Glutamatergic neuron (in vitro differentiated cells): ENCODE data around the gene METTL1. TPM values are rescaled to one million over a fixed set of nuclear protein-coding genes. Genes with fewer than 3 reads are reported as not detected.
A peak's percentile ranks its signal among the peaks of the same experiment; 100 is the strongest.

Experiments used
- DNase-seq: peaks from one replicate; pipeline ENCODE4 v3.0.0; 2022
- H3K27ac Mint-ChIP-seq: one replicate; pipeline ENCODE4 v1.8.0; 2020; ENCODE audit warnings: mild to moderate bottlenecking, mixed read lengths, inconsistent platforms; ENCODE audit not compliant: unreplicated experiment
- H3K27me3 Mint-ChIP-seq: one replicate; pipeline ENCODE4 v1.8.0; 2020; ENCODE audit warnings: mild to moderate bottlenecking, moderate library complexity, mixed read lengths, inconsistent platforms; ENCODE audit not compliant: unreplicated experiment
- H3K36me3 Mint-ChIP-seq: one replicate; pipeline ENCODE4 v1.8.0; 2020; ENCODE audit warnings: mild to moderate bottlenecking, mixed read lengths, inconsistent platforms; ENCODE audit not compliant: unreplicated experiment
- H3K4me1 Mint-ChIP-seq: one replicate; pipeline ENCODE4 v1.8.0; 2020; ENCODE audit warnings: mild to moderate bottlenecking, low read depth, mixed read lengths, inconsistent platforms; ENCODE audit not compliant: unreplicated experiment
- H3K4me3 Mint-ChIP-seq: one replicate; pipeline ENCODE4 v1.8.0; 2020; ENCODE audit warnings: mild to moderate bottlenecking, mixed read lengths, inconsistent platforms; ENCODE audit not compliant: unreplicated experiment
- H3K9me3 Mint-ChIP-seq: one replicate; pipeline ENCODE4 v1.8.0; 2020; ENCODE audit warnings: mild to moderate bottlenecking, moderate library complexity, mixed read lengths, inconsistent platforms; ENCODE audit not compliant: unreplicated experiment
- total RNA-seq: library from RNA; stranded (reverse); fragmentation: NEBNext Ultra II Directional; extraction: Animal tissue kit (Norgen Biotek cat#: 25700); gene quantifications from one replicate; pipeline ENCODE4 v1.2.1, GENCODE V29; 2021; ENCODE audit not compliant: unreplicated experiment
- TF ChIP-seq, protein P1 (sequence below): fragments of 200-600 bp; sonication (generic); IDR thresholded peaks from one replicate; pipeline ENCODE4 v1.5.0; 2021; ENCODE audit not compliant: partially characterized antibody, unreplicated experiment

METTL1 gene
- total RNA-seq, 1 donor from 2014 or later: 9.1 TPM

DNA sequence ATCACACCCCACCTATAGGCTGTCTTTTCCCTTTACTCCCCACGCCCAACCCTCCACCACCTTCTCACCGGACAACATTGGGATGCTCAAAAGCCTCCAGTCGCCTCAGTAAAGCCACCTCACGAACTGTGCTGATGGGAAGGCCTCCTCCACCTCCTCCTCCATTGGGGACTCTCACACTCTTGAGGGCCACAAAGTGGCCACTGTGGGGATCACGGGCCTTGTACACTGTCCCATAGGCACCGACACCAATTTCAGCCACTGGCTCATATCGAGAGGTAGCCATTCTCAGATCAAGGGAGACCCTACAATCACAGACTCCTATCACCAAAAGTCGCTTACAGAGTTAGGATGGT is 20.5 kb downstream of the METTL1 start:
- peaks cover 22% of the 10 kb centered on the region for H3K9me3 Mint-ChIP-seq
- TF ChIP-seq, protein P1, sequence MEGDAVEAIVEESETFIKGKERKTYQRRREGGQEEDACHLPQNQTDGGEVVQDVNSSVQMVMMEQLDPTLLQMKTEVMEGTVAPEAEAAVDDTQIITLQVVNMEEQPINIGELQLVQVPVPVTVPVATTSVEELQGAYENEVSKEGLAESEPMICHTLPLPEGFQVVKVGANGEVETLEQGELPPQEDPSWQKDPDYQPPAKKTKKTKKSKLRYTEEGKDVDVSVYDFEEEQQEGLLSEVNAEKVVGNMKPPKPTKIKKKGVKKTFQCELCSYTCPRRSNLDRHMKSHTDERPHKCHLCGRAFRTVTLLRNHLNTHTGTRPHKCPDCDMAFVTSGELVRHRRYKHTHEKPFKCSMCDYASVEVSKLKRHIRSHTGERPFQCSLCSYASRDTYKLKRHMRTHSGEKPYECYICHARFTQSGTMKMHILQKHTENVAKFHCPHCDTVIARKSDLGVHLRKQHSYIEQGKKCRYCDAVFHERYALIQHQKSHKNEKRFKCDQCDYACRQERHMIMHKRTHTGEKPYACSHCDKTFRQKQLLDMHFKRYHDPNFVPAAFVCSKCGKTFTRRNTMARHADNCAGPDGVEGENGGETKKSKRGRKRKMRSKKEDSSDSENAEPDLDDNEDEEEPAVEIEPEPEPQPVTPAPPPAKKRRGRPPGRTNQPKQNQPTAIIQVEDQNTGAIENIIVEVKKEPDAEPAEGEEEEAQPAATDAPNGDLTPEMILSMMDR: no peak
- H3K4me3 Mint-ChIP-seq: peak overlapping the region; percentile 100
- DNase-seq: no peak
- peaks cover 19% of the 10 kb centered on the region for H3K27me3 Mint-ChIP-seq
- peaks cover 24% of the 10 kb centered on the region for H3K4me1 Mint-ChIP-seq
- H3K27ac Mint-ChIP-seq: peak overlapping the region; percentile 100
- H3K36me3 Mint-ChIP-seq: peaks cover 7% of the 10 kb centered on the region

DNA sequence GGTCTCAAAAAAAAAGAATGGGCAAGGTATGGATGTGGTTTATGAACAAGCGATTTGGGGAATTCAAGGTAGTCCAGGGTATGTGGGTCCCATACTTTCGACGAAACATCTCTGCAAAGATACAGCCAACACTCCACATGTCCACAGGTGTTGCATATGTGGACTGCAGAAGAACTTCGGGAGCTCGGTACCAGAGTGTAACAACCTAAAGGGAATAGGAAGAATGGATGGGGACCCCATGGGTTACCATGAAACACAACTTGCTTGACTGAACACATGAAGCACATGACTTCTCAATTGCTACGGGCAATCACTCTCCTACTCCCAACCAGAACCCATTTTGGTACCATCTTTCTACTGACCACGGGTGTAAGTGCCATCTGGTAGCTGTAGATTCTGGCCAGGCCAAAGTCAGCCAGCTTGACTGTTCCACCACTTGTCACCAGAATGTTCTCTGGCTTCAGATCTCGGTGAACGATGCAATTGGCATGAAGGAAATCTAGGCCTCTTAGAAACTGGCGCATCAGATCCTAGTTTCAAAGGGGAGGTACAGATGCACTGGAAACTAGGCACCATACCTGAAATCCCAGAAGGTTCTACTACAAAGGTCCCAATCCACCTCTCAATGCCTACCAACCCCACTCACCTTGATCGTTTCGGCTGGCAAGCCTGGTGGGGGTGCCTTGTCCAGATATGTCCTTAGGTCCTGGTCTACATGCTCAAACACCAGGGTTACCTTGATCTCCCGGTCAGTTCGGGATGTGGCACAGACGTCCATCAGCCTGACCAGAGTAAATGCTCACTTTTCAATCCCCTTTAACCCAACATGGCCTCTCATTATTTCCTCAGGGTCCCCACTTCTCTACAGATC is 21.1 kb downstream of the METTL1 start:
- Mint-ChIP-seq H3K27ac (peak overlapping the region; percentile 100), H3K27me3 (peaks cover 24% of the 10 kb centered on the region), H3K9me3 (peaks cover 22% of the 10 kb centered on the region), H3K4me3 (peak overlapping the region; percentile 100), H3K36me3 (peaks cover 3% of the 10 kb centered on the region), H3K4me1 (peaks cover 21% of the 10 kb centered on the region)
- TF ChIP-seq, protein P1: no peak
- DNase-seq: no peak

- no peak for DNase-seq
- Mint-ChIP-seq H3K9me3 (peaks cover 28% of the 10 kb centered on the region), H3K36me3 (peaks cover 3% of the 10 kb centered on the region), H3K4me1 (peaks cover 24% of the 10 kb centered on the region), H3K27me3 (peaks cover 25% of the 10 kb centered on the region), H3K27ac (no peak overlapping the region), H3K4me3 (no peak overlapping the region)
- TF ChIP-seq, protein P1: no peak
Observed at GRCh38 chr12:57749061-57749460, 22.8 kb downstream of the METTL1 start.

GRCh38 chr12:57746025-57746424 is 25.9 kb downstream of the METTL1 start:
- Mint-ChIP-seq H3K27me3 (peaks cover 18% of the 10 kb centered on the region), H3K4me3 (peak overlapping the region; percentile 92), H3K4me1 (peaks cover 8% of the 10 kb centered on the region), H3K36me3 (peaks cover 3% of the 10 kb centered on the region), H3K27ac (peak overlapping the region; percentile 96), H3K9me3 (peaks cover 15% of the 10 kb centered on the region)
- TF ChIP-seq, protein P1: no peak
- DNase-seq: no peak

DNA sequence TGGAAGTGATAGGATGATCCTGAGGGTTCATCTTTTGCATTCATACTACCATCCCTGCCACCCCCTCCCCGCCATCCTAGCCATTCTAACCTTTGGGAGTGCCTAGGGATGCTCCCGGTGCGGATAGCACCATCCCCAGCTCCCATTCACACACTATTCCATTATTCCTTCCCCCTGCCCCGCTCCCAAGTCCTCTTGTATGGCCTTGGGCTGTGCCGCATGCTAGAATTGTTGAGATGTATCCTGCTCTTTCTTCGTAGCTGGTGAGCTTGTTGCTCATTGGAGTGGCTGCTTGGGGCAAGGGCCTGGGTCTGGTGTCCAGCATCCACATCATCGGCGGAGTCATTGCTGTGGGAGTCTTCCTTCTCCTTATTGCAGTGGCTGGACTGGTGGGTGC is 26.4 kb downstream of the METTL1 start:
- Mint-ChIP-seq H3K36me3 (peaks cover 3% of the 10 kb centered on the region), H3K9me3 (peaks cover 15% of the 10 kb centered on the region), H3K4me1 (peaks cover 5% of the 10 kb centered on the region), H3K4me3 (peak overlapping the region; percentile 92), H3K27ac (peak overlapping the region; percentile 96), H3K27me3 (peaks cover 17% of the 10 kb centered on the region)
- DNase-seq: no peak
- TF ChIP-seq, protein P1: no peak
